ENCODE data around the gene WDR44.
"Not testable (repeated sequence)": the region's sequence is repeated elsewhere in the genome, so short reads cannot be mapped to it uniquely, and the experiment has no call there.

The WDR44 gene

DNA sequence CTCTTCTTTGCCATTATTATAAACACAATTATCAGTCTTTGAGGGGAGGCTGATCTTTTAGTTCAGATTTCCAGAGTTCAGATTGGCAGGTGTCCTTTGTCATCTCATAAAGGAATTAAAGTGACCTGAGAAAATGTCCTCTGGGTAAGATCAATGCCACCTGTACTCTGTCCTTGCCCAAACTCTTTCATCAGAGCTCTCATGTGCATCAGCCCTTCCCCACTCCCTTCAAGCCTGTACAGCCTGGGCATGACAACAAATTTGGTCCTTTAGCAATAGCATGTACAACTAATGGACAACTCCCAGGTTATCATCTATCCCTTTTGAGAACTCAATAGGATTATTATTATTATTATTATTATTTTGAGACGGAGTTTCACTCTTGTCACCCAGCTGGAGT is 140.8 kb downstream of the WDR44 start:
- not testable (repeated sequence) for DNase-seq

DNA sequence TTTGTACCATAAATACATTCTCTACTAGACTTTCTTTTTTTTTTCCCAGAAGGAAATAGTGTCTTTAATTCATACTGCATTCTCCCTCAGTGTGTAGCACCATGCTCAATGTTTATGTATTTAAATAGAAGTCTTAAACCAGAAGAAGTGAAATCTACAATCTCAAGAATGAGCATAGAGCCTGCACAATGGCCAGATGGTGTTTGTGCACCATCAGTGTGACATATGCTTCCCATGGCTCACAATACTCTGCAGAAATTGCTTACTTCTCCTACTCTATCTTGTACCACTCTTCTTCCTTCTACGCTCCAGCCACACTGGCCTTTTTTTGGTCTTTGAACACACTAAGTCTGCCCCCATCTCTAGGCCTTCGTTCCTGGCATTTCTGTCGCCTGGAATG is 147.1 kb downstream of the WDR44 start:
- DNase-seq = no peak

DNA sequence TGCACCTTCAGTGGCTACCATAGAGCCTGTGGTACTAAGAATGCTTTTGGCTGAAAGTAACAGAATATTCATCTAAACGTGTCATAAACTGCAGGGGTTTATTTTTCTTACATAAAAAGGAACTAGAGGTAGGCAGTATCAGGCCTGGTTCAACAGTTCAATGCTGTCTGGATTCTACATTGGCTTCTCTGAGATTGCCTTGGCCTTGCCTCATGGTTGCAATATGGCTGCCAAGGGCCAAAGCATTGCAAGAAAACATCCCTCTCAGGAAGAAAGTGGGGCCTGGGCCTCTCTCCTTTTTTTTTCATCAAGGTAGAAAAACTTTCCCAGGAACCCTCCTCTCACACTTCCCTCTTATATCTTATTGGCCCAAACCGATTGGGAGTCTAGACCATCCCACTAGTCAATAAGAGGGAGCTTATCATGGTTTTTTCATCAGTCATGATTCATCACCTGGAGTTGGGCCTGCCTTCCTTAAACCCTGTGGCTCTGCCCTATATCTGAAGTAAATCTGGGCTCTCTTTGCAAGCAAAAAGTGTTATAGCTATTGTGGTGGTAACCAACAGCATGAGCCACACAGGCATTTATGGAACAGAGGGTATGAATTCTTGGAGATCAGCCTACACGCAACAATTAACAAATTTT is 147.9 kb downstream of the WDR44 start:
- no peak for DNase-seq

DNA sequence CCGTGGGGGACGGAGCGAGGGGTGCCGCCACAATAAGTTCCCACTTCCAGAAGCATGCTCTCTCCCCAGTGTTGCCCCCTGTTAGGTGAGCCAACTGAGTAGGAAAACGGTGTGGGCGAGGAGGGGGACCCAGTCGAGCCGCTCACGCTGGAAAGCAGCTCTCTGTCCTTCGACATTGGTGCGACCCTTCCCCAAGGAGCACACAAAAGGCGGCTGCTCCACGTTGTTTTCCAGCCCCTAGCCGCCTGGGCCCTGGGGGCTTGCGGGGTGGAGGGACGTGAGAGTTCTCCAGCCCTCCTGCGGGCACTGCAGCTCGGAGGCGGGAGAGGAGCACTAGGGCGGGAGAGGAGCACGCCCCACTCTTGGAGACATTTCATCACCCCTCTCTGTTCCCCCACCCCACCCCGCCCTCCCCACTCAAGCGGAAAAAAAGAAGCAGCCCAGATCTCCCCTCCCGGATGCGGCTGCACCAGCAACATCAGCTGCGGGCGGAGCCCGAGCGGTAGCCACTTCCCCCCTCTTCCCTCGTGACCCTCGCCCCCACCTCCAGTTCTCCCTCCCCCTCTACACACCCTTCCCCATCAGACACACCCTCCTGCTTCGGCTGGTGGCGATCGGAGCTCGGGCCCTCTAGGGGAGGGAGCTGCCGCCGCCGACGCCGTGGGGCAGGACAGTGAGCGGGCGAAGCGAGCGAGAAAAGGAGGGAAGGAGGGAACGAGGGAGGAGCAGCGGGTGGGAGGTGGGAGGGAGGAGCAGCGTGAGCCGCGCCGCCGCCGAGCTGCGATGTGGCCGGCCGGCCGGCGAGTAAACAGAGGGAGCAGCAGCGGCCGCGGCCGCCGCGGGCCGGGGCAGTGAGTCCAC is 149.4 kb downstream of the WDR44 start, which contains the start of gene DOCK11:
TSS of gene DOCK11 (plus strand) at position 755 of the 861 bp plus-strand sequence. CDS start 157 bp downstream, outside the sequence.
- peak; percentile 84 to 89 for DNase-seq

DNA sequence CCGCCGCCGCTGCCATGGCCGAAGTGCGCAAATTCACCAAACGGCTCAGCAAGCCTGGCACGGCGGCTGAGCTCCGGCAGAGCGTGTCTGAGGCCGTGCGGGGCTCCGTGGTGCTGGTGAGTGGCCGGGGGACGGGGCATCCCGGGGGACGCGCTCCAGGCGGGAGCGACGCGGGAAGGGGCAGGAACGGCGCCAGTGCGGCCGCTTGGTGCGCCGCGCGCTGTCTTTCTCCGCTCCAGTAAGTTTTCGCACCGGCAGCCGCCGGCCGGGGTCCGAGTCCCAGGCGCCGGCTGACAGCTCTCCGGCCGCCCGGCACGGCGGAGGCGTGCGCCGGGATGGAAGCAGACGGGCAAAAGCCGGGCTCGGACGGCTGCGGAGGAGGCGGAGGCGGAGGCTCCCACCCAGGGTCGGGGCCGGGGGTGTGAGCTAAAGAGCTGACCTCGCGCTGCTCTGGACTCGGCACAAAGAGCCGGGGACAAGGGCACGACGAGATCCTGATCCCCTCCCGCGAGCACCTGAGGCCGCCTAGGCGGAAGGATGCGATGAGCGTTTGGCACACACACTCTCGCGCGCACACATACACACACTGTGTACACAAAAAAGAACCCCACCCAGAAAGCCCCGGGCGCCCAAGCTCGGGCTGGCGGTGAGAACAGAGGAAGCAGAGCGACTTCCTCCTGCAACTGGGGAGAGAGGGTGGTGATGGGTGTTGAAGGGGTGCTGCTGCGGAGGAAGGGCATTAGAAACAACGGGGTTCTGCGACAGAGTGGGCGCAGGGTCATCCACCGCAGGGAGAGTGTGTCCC is 150.3 kb downstream of the WDR44 start:
- DNase-seq = peak; percentile 85

DNA sequence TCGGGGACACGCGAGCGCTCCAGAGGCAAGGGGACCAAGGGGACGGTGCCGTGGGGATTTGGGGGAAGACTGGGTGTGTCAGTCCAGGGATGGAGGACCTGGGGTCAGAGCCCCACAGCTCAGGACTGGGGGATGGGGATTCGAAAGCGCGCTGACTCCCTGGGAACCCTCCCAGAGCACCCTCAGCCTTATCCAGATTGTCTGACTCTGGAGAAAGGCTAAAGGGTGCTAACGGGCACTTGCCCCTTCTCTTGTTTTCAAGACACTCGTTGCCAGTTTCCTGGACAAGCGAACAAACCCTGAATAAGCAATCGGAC is 150.8 kb downstream of the WDR44 start:
- no peak for DNase-seq

DNA sequence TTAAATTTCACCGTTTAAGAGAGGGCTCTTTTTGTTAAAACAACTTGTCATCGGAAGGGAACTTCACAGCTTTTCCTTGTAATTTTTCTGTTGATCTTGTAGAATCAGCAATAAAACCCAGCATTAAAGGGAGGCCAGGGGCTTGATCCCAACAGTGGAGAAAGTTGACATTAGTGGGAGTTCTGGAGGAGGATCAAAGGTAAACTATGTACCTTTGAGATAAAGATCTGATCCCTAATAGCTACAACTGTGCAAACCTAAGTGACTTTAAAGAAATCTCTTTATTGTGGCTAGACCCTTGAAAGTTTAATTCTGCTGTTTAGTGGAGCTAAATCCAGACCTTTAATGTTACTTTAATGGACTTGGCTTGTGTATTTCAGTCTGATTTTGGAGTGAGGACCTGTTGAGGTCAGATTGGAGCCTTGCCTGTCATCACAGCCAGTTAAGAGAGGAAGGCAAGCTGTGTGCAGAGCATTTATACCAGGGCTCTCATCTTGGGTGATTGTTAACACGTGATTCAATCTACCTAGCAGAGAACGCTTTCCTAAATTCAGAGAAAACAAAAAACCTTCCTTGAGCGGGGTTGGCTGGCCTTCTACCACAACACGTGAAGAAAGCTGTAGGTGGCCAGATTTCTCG is 151.4 kb downstream of the WDR44 start:
- peak; percentile 25 to 54 for DNase-seq

DNA sequence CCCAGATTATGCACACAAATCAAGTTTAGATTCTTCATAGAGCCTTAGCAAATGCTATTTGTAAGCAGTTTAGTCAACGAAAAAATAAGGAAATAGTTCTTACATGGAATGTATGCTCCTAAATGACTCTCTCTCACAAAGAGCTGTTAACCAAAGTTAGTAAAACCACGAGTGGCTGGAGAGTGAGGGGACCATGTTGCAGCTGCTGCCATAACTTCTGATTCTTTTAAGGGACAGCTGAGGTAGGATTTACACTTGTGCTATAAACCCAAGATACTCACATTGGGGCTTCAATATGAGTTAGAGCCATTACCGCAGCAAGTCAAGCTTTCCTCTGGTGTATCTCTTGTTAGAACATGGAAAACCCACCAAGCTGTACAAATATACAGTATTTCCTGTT is 152.4 kb downstream of the WDR44 start:
- DNase-seq = no peak

DNA sequence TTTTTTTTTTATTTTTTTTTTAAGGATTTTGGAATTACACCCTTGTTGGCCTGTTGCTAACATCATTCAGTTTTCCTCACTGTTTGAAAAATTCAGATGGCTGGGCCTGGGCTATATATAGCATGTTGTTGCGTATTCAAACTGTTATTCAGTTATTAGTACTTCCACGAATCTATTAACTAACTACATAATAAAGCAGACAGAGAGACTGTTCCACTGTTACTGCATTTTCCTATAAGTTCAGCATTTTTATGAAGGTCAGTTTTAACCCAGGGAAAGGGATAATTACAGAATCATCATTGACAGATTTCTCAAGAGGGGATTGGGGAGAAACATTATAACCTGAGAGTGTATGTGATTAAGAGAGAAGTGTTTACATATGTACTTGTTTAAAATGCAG is 152.8 kb downstream of the WDR44 start:
- no peak for DNase-seq

DNA sequence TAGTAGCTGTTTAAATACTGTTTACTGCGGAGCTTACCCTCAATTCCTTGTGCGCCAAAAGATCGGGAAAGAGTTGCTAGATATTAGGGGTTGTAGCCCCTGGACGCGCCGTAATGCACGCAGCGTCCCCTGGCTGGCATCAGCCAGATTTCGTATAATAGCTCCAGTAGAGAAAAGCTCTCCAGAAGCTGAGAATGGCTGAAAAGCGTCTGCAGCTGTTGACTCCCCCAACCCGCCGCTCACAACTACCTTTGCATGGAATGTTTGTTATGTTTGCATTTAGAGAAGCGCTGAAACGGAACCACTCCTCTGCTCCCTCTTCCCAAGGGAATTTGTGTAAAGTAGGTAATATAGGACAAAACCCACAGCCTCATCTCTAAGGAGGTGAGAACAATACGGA is 153.4 kb downstream of the WDR44 start:
- DNase-seq = no peak
